ENCODE data around the gene B4GALNT2.
"Not testable (repeated sequence)": the region's sequence is repeated elsewhere in the genome, so short reads cannot be mapped to it uniquely, and the experiment has no call there.

Gene B4GALNT2

GRCh38 chr17:49132699-49133364, at the start of gene B4GALNT2:
Gene B4GALNT2 (plus strand): TSS chr17:49132769. CDS start chr17:49132793, 24 bp downstream.
- peak within 1 kb of the TSS; percentile 50 for H3K4me3 ChIP-seq (ENCODE audit: low read depth, low read length)
- no peaks in the 10 kb centered on the region for H3K27me3 ChIP-seq (replicated peaks)
- TF ChIP-seq CTCF (IDR thresholded peaks at IDR 0.05; ENCODE audit: low read depth, low read length, missing control alignments): no peak
- H3K27ac ChIP-seq: no peak within 1 kb of the TSS
- in situ Hi-C loops (cut with HindIII; ENCODE audit: low pct_ligation_motif_present, low sequenced_read_pairs): no loop called here
- no peak for DNase-seq
- H3K36me3 ChIP-seq (replicated peaks): no peaks in the 10 kb centered on the region

GRCh38 chr17:49085046-49085445, 47.5 kb upstream of the B4GALNT2 start:
- in situ Hi-C loops (cut with HindIII; ENCODE audit: low pct_ligation_motif_present, low sequenced_read_pairs); DNase-seq; H3K4me3 ChIP-seq (ENCODE audit: low read depth, low read length); H3K36me3 ChIP-seq (replicated peaks); H3K27ac ChIP-seq; H3K27me3 ChIP-seq (replicated peaks): not testable (repeated sequence)

- Histone ChIP-seq H3K4me3 (ENCODE audit: low read depth, low read length) (no peak overlapping the region), H3K27me3 (replicated peaks) (no peaks in the 10 kb centered on the region), H3K36me3 (replicated peaks) (no peaks in the 10 kb centered on the region), H3K27ac (no peak overlapping the region)
- TF ChIP-seq CTCF (IDR thresholded peaks at IDR 0.05; ENCODE audit: low read depth, low read length, missing control alignments): no peak
- DNase-seq: no peak
- in situ Hi-C loops (cut with HindIII; ENCODE audit: low pct_ligation_motif_present, low sequenced_read_pairs): no loop called here
Measured at GRCh38 chr17:49085565-49086315, 46.8 kb upstream of the B4GALNT2 start.

GRCh38 chr17:49086316-49086605, 46.3 kb upstream of the B4GALNT2 start:
- H3K36me3 ChIP-seq (replicated peaks): no peaks in the 10 kb centered on the region
- TF ChIP-seq CTCF (IDR thresholded peaks at IDR 0.05; ENCODE audit: low read depth, low read length, missing control alignments): no peak
- H3K27ac ChIP-seq: no peak overlapping the region
- no peak for DNase-seq
- in situ Hi-C loops (cut with HindIII; ENCODE audit: low pct_ligation_motif_present, low sequenced_read_pairs): no loop called here
- no peaks in the 10 kb centered on the region for H3K27me3 ChIP-seq (replicated peaks)
- H3K4me3 ChIP-seq (ENCODE audit: low read depth, low read length): no peak overlapping the region

- H3K27ac ChIP-seq: no peak overlapping the region
- no peak for DNase-seq
- no peaks in the 10 kb centered on the region for H3K36me3 ChIP-seq (replicated peaks)
- no peaks in the 10 kb centered on the region for H3K27me3 ChIP-seq (replicated peaks)
- no peak for TF ChIP-seq CTCF (IDR thresholded peaks at IDR 0.05; ENCODE audit: low read depth, low read length, missing control alignments)
- in situ Hi-C loops (cut with HindIII; ENCODE audit: low pct_ligation_motif_present, low sequenced_read_pairs): no loop called here
- H3K4me3 ChIP-seq (ENCODE audit: low read depth, low read length): no peak overlapping the region
Measured at GRCh38 chr17:49086649-49087048, 45.9 kb upstream of the B4GALNT2 start.

- in situ Hi-C loops (cut with HindIII; ENCODE audit: low pct_ligation_motif_present, low sequenced_read_pairs): no loop called here
- H3K4me3 ChIP-seq (ENCODE audit: low read depth, low read length): no peak overlapping the region
- H3K36me3 ChIP-seq (replicated peaks): no peaks in the 10 kb centered on the region
- no peaks in the 10 kb centered on the region for H3K27me3 ChIP-seq (replicated peaks)
- no peak for TF ChIP-seq CTCF (IDR thresholded peaks at IDR 0.05; ENCODE audit: low read depth, low read length, missing control alignments)
- no peak for DNase-seq
- no peak overlapping the region for H3K27ac ChIP-seq
Measured at GRCh38 chr17:49089094-49089493, 43.5 kb upstream of the B4GALNT2 start.

Data from brain microvascular endothelial cell (primary cell).